ENCODE results near the gene MYD88. TPM values are rescaled to one million over a fixed set of nuclear protein-coding genes. Genes with fewer than 3 reads are reported as not detected.

The MYD88 gene
- total and polyA plus RNA-seq, 9 of the 15 experiments (the other 6 are each of a cell fraction or from before 2014, with no cell fraction given), result 3.2 to 47.3 (median 27.6) TPM

DNA sequence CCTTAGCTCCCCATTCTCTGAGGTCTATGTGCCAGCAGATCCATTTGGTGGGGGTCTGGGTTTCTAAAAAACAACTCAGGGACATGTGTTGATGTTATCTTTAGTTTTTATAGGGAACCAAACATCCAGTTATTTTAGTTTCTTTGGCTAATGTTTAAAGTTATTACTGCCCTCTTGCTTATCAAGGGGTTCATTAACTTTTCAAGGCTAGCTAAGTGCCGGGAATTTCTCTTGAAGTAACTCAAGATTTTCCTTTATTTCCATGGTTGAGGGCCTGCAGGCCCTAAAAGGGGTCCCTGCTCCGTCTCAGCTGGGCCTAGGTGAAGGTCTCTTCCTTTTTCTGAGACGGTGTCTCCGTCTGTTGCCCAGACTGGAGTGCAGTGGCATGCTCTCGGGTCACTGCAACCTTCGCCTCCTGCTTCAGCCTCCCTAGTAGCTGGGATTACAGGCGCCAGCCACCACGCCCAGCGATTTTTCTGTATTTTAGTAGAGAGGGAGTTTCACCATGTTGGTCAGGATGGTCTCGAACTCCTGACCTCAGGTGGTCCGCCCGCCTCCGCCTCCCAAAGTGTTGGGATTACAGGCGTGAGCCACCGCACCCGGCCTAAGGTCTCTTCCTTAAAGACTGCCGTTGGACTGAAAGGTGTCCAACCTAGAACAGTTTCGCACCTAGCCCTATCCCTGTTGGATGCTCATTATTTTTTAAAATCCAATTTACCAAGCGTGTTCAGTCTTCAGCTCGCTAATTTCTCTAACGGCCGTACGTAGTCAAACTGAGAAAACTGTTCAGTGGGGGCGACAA, 25.6 kb downstream of the MYD88 start (continued):
- TF ChIP-seq, protein P1, sequence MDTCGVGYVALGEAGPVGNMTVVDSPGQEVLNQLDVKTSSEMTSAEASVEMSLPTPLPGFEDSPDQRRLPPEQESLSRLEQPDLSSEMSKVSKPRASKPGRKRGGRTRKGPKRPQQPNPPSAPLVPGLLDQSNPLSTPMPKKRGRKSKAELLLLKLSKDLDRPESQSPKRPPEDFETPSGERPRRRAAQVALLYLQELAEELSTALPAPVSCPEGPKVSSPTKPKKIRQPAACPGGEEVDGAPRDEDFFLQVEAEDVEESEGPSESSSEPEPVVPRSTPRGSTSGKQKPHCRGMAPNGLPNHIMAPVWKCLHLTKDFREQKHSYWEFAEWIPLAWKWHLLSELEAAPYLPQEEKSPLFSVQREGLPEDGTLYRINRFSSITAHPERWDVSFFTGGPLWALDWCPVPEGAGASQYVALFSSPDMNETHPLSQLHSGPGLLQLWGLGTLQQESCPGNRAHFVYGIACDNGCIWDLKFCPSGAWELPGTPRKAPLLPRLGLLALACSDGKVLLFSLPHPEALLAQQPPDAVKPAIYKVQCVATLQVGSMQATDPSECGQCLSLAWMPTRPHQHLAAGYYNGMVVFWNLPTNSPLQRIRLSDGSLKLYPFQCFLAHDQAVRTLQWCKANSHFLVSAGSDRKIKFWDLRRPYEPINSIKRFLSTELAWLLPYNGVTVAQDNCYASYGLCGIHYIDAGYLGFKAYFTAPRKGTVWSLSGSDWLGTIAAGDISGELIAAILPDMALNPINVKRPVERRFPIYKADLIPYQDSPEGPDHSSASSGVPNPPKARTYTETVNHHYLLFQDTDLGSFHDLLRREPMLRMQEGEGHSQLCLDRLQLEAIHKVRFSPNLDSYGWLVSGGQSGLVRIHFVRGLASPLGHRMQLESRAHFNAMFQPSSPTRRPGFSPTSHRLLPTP (IDR thresholded peaks at IDR 0.05; ENCODE audit: borderline replicate concordance, extremely low read depth, insufficient read length), result peak; percentile 41
- TF ChIP-seq TBL1XR1 (IDR thresholded peaks at IDR 0.05; ENCODE audit: low read length in 2 of 2) (0 out of 4 replicates have a peak, but pooled peaks of 1 of the 2 experiments have one; percentile 36), SMARCA4 (IDR thresholded peaks at IDR 0.05) (no peak), SNRNP70 (optimal IDR thresholded peaks at IDR 0.05; ENCODE audit: low read depth, low read length) (no peak), ZSCAN32 (CRISPR knock-in tag; IDR thresholded peaks at IDR 0.05) (no peak), SOX6 (IDR thresholded peaks at IDR 0.05) (no peak), NFE2 (IDR thresholded peaks at IDR 0.05; ENCODE audit: low read depth) (no peak), ERF (CRISPR knock-in tag; IDR thresholded peaks at IDR 0.05) (0 out of 2 replicates have a peak, but pooled peaks have one; percentile 49), KAT7 (CRISPR knock-in tag; IDR thresholded peaks at IDR 0.05; ENCODE audit: borderline replicate concordance) (peak; percentile 43; the same call in 1 of the 2 replicates), TEAD1 (CRISPR knock-in tag; IDR thresholded peaks at IDR 0.05) (0 out of 4 replicates have a peak, but pooled peaks of 1 of the 2 experiments have one; percentile 44), SRSF1 (IDR thresholded peaks at IDR 0.05; ENCODE audit: low read depth, low read length) (no peak), ZNF764 (CRISPR knock-in tag; IDR thresholded peaks at IDR 0.05; ENCODE audit: low read depth) (peak; percentile 35; the same call in 1 of the 2 replicates), TAF7 (tag; IDR thresholded peaks at IDR 0.05) (0 out of 2 replicates have a peak, but pooled peaks have one; percentile 29), PHTF2 (CRISPR knock-in tag; IDR thresholded peaks at IDR 0.05) (no peak), ZNF551 (CRISPR knock-in tag; IDR thresholded peaks at IDR 0.05) (no peak), ZNF445 (CRISPR knock-in tag; IDR thresholded peaks at IDR 0.05; ENCODE audit: low read depth) (no peak), BRD9 (IDR thresholded peaks at IDR 0.05; ENCODE audit: low read depth, partially characterized antibody) (no peak), SMAD3 (CRISPR knock-in tag; conservative IDR thresholded peaks at IDR 0.05) (no peak), ZKSCAN3 (CRISPR knock-in tag; IDR thresholded peaks at IDR 0.05) (no peak), ZNF124 (CRISPR knock-in tag; IDR thresholded peaks at IDR 0.05) (no peak), ELF1 (tag; IDR thresholded peaks at IDR 0.05) (no peak)
- TF ChIP-seq, protein P2, sequence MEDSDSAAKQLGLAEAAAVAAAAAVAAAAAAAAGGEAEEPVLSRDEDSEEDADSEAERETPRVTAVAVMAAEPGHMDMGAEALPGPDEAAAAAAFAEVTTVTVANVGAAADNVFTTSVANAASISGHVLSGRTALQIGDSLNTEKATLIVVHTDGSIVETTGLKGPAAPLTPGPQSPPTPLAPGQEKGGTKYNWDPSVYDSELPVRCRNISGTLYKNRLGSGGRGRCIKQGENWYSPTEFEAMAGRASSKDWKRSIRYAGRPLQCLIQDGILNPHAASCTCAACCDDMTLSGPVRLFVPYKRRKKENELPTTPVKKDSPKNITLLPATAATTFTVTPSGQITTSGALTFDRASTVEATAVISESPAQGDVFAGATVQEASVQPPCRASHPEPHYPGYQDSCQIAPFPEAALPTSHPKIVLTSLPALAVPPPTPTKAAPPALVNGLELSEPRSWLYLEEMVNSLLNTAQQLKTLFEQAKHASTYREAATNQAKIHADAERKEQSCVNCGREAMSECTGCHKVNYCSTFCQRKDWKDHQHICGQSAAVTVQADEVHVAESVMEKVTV (CRISPR knock-in tag; IDR thresholded peaks at IDR 0.05), result no peak
- TF ChIP-seq, protein P3, sequence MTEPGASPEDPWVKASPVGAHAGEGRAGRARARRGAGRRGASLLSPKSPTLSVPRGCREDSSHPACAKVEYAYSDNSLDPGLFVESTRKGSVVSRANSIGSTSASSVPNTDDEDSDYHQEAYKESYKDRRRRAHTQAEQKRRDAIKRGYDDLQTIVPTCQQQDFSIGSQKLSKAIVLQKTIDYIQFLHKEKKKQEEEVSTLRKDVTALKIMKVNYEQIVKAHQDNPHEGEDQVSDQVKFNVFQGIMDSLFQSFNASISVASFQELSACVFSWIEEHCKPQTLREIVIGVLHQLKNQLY (CRISPR knock-in tag; conservative IDR thresholded peaks at IDR 0.05), result no peak
